Inflammatory macrophage (primary cell): ENCODE measurements around the gene IRS2.

Experiments used
- DNase-seq, 2 donors: peaks; one replicate each; pipeline ENCODE4 v3.0.0-alpha.2; 2020 to 2022

The IRS2 gene

GRCh38 chr13:109728791-109729731 is 57.3 kb downstream of the IRS2 start:
- DNase-seq = no peak

DNA sequence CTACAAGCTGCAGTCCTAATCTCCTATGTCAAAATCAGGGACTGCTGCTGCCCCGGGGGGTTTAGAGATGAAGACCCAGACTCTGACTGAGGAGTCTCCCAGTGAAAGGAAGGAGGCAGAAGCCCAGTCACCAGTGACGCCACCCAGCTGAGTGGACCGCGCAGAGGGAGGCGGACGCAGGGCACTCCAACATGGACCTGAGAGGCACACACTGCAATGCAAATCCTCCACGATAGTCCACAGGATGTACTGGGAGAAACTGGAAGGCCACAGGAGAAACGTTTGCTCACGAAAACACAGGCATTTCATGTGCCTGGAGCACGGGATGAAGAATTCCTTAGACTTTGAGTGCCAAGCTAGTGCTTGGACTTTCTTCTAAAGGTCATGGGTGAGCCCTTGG is 58.3 kb downstream of the IRS2 start:
- DNase-seq = no peak

DNA sequence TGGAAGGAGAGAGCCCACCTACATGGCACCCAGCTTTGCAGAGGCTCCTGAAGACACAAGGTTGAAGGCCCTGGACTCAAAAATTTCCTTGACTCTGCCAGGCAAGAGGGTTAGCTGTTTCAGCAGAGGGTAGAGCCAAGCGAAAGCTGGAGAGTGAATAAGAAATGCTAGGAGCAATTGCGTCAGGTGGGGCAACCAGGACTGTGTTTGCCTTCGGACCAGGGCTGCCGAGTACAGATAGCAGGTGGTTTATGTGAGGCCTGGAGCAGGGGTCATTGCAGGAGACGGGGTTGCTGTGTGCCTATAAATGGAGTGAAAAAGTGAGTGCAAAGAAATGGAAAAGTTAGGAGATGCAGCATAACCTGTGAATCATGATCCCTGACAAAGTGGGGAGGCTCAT is 59.1 kb downstream of the IRS2 start:
- no peak for DNase-seq

GRCh38 chr13:109725995-109726637 is 60.3 kb downstream of the IRS2 start:
- no peak for DNase-seq

DNA sequence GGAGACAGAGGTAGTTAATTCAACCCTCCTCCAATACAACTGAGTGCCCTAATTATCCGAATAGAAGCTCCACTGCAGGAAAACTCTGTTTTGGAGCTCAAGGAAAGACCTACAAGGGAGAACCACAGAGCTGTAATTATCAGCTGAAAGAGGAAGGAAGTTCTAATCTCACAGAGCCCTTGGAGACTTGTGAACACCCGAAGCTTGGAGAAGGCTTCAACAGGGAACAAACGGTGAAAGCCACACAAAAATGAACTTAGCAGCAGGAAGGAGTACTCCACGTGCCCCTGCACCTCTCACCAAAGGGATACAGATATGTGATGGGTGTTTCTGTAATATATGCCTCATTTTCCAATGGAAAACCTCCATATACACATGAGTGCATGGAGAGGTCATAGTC is 61.1 kb downstream of the IRS2 start:
- DNase-seq = peak; percentile 30 to 49

DNA sequence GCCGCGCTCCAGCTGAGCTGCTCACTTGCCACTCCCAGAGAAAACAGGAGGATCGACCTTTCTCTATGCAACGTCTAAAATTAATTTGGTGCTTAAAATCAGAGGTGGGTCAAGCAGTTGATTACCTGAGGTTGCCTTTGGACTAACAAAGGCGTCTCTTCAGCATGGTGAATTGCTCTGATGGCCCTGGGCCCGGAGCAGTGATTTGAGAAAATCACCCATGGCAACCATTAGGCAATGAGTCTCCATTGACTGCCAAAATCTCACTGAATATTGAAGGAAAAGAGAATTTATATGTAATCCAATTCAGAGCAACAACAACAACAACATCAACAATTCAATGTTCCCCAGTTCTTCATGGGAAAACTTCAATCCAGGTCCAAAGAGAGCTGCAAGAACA is 61.8 kb downstream of the IRS2 start:
- no peak for DNase-seq

DNA sequence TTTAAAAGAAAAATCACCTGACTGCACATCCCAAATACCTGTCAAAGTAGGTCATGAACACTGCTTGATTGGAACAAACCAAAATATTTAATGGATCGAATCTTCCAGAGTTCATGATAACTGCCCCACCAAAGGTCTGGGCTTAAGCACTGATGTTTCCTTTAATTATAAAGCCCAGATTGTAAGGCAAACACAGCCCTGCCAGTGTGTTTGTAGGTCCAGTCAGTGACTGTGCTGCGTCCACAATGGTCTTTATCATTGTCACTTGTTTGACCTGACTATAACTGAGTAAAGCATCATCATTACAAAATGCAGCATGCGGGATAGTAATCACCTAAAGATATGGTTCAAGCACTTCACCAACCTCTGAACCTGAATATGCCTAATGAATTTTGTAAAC is 63.3 kb downstream of the IRS2 start:
- DNase-seq = no peak

DNA sequence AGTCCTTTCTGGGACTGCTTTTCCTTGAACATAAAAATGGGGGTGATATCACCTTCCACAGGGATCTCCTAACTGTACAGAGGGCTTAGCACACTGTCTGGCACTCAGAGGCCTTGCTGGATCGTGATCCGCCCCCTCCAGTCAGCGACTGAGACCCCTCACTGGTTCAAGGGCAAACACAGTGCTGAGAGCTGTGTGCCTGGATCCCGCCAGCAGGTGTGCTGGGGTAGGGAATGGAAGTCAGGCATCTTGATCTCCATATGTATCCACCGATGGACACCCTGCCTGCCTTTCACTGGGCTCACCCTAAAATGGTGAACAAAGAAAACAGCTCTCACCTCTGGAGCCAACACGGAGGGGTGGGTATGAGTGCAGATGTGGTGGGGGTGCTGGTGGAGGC is 64.3 kb downstream of the IRS2 start:
- DNase-seq = no peak

GRCh38 chr13:109720758-109721184 is 65.6 kb downstream of the IRS2 start:
- DNase-seq = no peak

- no peak for DNase-seq
Observed at GRCh38 chr13:109719962-109720646, 66.3 kb downstream of the IRS2 start.

GRCh38 chr13:109718726-109719125 is 67.7 kb downstream of the IRS2 start:
- no peak for DNase-seq

DNA sequence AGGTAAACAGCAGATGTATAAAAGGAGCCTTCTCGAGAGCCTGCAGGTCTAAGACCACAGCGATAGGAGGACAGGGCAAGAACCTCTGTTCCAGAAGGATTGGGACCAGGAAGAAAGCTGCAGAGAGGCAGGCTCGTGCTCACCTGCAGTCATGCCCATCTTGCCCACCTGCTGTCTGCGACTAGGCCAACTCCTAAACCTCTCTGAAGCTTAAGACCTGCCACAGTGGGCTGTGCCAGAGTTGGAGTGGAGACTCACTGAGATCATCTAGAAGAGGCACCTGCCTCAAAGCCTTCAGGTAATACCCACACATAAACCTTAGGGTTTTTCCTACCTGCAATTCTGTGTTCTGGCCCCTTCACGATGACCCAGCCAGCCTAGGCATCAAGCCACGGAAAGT is 68.7 kb downstream of the IRS2 start:
- DNase-seq = no peak

DNA sequence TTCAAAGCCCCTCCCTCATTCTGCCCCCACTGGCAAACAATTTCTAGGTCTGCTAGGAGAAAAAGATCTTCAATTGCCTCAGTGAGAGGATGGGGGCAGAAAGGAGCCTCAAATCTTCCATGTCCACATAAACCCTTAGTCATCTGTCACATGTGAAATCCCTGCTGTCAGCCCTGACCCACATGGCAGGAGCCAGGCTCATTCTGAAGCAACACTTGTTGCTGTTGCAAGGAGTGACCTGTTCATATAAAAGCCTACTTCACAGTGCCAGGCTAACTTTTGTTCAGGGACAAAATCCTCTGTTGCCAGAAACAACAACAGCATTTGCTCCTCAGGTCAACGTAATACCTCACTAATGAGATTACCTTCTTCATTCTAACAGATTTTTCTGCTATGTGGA is 70.5 kb downstream of the IRS2 start:
- peak; percentile 91 to 93 for DNase-seq

GRCh38 chr13:109713681-109714080 is 72.7 kb downstream of the IRS2 start:
- DNase-seq = peak in 1 of 2 donors; percentile 57

GRCh38 chr13:109712124-109712722 is 74.2 kb downstream of the IRS2 start:
- DNase-seq = peak; percentile 59 to 83

- DNase-seq = no peak
Observed at GRCh38 chr13:109707742-109708617, 78.4 kb downstream of the IRS2 start.

DNA sequence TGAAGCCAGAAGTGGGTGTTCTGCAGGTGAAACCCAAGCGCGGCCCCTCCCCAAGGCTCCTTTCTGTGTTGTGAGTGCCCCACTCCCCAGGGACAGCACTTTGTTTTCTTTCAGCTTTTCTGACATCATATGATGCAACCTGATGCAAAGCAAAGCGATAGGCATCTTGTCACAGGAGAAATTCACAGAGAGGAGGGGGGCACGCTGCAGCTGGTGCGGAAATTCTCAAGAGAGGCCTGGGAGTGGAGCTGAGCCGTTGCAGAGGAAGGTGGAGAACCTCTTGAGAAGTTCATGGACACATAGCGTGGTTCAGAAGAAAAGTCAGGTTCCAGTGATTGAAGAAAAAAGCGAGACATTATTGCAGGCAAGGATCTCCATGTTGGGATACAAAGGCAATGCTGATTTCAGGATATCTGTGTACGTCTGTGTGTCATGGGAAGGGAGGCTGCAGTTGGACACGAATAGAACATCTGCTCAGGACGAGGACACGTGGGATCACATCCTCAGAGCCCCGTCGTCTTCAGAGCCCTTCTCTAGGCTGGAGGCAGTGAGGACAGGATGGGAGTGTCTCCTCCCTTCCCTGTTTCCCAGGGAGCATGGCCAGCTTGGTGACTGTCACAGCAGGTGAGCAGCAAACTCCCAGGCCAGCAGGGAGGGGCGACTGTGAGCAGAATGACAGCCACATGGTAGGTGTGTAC is 79.2 kb downstream of the IRS2 start:
- no peak for DNase-seq

DNA sequence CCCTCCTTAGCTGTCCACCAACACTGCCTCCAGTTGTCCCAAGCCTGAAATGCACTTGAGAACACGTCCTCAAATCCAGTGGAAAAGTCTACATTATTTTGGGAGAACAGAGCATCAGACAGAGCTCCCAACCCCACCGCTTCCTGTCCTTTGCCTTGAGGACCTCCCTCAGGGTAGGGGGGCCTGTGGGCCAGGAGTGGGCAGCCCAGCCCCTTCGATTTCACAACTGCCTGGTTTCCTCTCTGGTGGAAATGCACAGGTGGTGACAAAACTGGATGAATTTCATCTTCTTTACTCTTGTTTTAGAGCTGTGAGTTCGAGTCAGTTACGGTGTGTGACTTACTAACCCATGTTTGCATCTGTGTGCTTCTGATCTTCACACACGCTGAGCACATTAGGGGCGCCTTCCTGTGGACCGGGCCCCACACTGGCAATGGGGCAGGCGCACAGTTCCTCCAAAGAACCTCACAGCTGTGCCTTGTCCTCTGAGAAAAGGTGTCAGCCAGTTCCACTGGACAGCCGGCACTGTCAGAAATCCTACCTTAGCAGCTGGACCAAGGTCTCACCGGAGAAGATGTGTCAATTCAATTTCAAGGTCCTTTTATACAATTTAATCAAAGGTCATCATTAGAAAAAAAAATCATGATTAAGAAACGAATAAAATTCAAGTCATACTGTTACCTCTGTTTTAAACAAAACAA is 80.2 kb downstream of the IRS2 start:
- no peak for DNase-seq

- peak; percentile 70 to 81 for DNase-seq
Observed at GRCh38 chr13:109704771-109705635, 81.4 kb downstream of the IRS2 start.

DNA sequence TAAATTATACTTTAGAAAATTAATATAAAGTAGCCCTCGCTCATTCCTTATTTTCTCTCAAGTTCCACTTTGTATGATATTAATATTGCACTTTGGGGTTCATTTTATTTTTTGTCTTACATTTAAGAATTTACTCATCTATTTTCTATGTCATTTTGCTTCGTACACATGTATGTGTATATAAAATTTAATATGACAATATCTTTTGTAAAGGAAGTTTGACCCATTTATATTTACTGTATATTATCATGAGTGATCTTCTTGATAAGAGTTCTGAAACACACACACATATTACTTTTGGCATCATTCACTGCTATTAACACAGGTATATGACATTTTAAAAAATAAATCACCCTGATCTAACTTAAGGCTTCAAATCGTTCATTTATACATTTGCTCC is 83.1 kb downstream of the IRS2 start:
- DNase-seq = no peak
